OCI-LY7 (cell line): ENCODE measurements around the gene PAK5. TPM values are rescaled to one million over a fixed set of nuclear protein-coding genes. Genes with fewer than 3 reads are reported as not detected.

Experiments used
- BruUV-seq: library from RNA; stranded (reverse); fragments of 400-500 nt; replicated peaks from 2 replicates; lab custom pipeline; 2021; lab: Mats Ljungman, UMichigan
- CTCF ChIA-PET: fragments of 300-600 bp; sonication (Branson Sonifier 250); formaldehyde crosslinking; loops from one replicate; lab custom pipeline; 2022; ENCODE audit warnings: antibody characterized with exemption; ENCODE audit not compliant: unreplicated experiment; lab: Charles Lee
- POLR2A ChIA-PET: fragments of 300-600 bp; sonication (Branson Sonifier 250); formaldehyde crosslinking; loops from one replicate; lab custom pipeline; 2022; ENCODE audit warnings: antibody characterized with exemption; lab: Charles Lee
- DNase-seq: peaks from one replicate; pipeline ENCODE4 v3.0.0-alpha.2; 2015; ENCODE audit warnings: low spot score
- H2AFZ ChIP-seq: fragments of 200-600 bp; sonication (generic), shearing (Covaris generic); 2 replicates; pipeline ENCODE4 v1.6.1; 2014; ENCODE audit warnings: mild to moderate bottlenecking, antibody characterized with exemption, low read length, moderate library complexity
- H3K27ac ChIP-seq: fragments of 200-600 bp; sonication (generic); 2 replicates; pipeline ENCODE4 v1.5.1; 2014; ENCODE audit warnings: mixed run types, low read depth, mild to moderate bottlenecking, moderate library complexity, low read length, inconsistent platforms; ENCODE audit not compliant: poor library complexity, severe bottlenecking
- H3K36me3 ChIP-seq: fragments of 200-600 bp; sonication (generic); 2 replicates; pipeline ENCODE4 v1.6.1; 2014; ENCODE audit warnings: mild to moderate bottlenecking, antibody characterized with exemption, low read length, moderate library complexity, mixed read lengths; ENCODE audit not compliant: insufficient read depth
- H3K4me1 ChIP-seq: fragments of 200-600 bp; sonication (generic); 2 replicates; pipeline ENCODE4 v1.5.1; 2014; ENCODE audit warnings: mild to moderate bottlenecking, low read length; ENCODE audit not compliant: insufficient read depth, poor library complexity, severe bottlenecking
- H3K4me2 ChIP-seq: fragments of 200-600 bp; sonication (generic); 2 replicates; pipeline ENCODE4 v1.6.1; 2014; ENCODE audit warnings: mild to moderate bottlenecking, low read length
- H3K4me3 ChIP-seq: fragments of 200-600 bp; sonication (generic); 2 replicates; pipeline ENCODE4 v1.5.1; 2014; ENCODE audit warnings: mild to moderate bottlenecking, low read depth, low read length; ENCODE audit not compliant: poor library complexity, severe bottlenecking
- H3K79me2 ChIP-seq: fragments of 200-600 bp; sonication (generic); 2 replicates; pipeline ENCODE4 v1.6.1; 2016; ENCODE audit warnings: low read depth, mild to moderate bottlenecking, low read length, moderate library complexity, mixed read lengths; ENCODE audit not compliant: insufficient read depth
- H3K9me2 ChIP-seq: fragments of 200-600 bp; sonication (generic); 2 replicates; pipeline ENCODE4 v1.6.1; 2016; ENCODE audit warnings: mild to moderate bottlenecking, low read length, mixed read lengths; ENCODE audit not compliant: insufficient read depth
- H3K9me3 ChIP-seq: fragments of 200-600 bp; sonication (generic); 2 replicates; pipeline ENCODE4 v1.6.1; 2014; ENCODE audit warnings: mild to moderate bottlenecking, mixed run types, low read length, mixed read lengths
- H4K20me1 ChIP-seq: fragments of 200-600 bp; sonication (generic); 2 replicates; pipeline ENCODE4 v1.6.1; 2014; ENCODE audit warnings: mild to moderate bottlenecking, antibody characterized with exemption, low read length, moderate library complexity, mixed read lengths; ENCODE audit not compliant: insufficient read depth
- CTCF ChIP-seq: fragments of 200-600 bp; sonication (generic); conservative IDR thresholded peaks from 2 replicates; pipeline ENCODE4 v1.5.1; 2014; ENCODE audit warnings: mild to moderate bottlenecking, antibody characterized with exemption, low read length, moderate library complexity, mixed read lengths
- EZH2phosphoT487 ChIP-seq: fragments of 200-600 bp; sonication (generic); IDR thresholded peaks from 2 replicates; pipeline ENCODE4 v1.6.1; 2018; ENCODE audit warnings: low read depth, borderline replicate concordance, mild to moderate bottlenecking, mixed run types, antibody characterized with exemption, low read length, moderate library complexity, mixed read lengths
- intact Hi-C: fragments of 100-400 bp; cut with micrococcal nuclease; formaldehyde crosslinking; loops from one replicate; pipeline ENCODE4 v1.10.0; 2022; ENCODE audit not compliant: unreplicated experiment
- total RNA-seq, 2 experiments: library from RNA; depleted of rRNA in 1 of 2; stranded (reverse); fragments of >200 nt in 1 of 2; shearing (Covaris generic) in 1 of 2; gene quantifications; 2 replicates each; pipeline ENCODE4 v1.2.3, GENCODE V29; 2014 to 2022

The PAK5 gene
- total RNA-seq, 2 experiments from 2014 or later = not detected

GRCh38 chr20:9516234-9516871 is 322.5 kb downstream of the PAK5 start:
- CTCF ChIA-PET = no interaction called here
- Histone ChIP-seq H3K4me3 (no peak overlapping the region), H3K27ac (no peak overlapping the region), H4K20me1 (no peaks in the 10 kb centered on the region), H3K9me2 (no peaks in the 10 kb centered on the region), H3K9me3 (no peaks in the 10 kb centered on the region), H3K4me1 (peaks cover 3% of the 10 kb centered on the region), H3K36me3 (no peaks in the 10 kb centered on the region), H2AFZ (no peak overlapping the region), H3K79me2 (no peaks in the 10 kb centered on the region), H3K4me2 (no peak overlapping the region)
- intact Hi-C loops = no loop called here
- BruUV-seq = no TSS peak
- POLR2A ChIA-PET = no interaction called here
- no peak for DNase-seq
- TF ChIP-seq EZH2phosphoT487 (no peak), CTCF (no peak)

DNA sequence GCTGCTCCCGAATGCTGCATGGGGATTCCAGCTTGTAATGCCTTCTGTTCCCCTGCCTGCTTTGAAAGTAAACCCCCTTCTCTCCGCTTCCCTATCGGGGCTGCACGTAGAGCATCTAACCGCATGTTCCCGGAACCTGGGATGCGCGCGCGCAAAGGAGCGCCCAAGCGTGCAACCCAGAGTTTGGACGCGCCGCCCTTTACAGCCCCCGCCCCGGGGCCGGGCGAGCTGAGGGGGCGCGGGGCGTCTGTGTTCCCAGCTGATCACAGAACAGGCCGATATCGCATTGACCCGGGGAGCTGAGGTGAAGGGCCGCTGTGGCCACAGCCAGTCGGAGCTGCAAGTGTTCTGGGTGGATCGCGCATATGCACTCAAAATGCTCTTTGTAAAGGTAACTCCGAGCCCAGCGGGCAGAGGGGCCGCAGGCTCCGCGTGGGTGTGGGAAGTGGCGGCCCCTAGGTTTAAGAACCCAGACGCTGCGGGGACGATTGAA is 323.1 kb downstream of the PAK5 start:
- Histone ChIP-seq H3K4me3 (no peak overlapping the region), H3K4me1 (peaks cover 5% of the 10 kb centered on the region), H3K27ac (no peak overlapping the region), H3K79me2 (no peaks in the 10 kb centered on the region), H3K4me2 (no peak overlapping the region), H3K9me3 (no peaks in the 10 kb centered on the region), H2AFZ (no peak overlapping the region), H3K9me2 (no peaks in the 10 kb centered on the region), H3K36me3 (no peaks in the 10 kb centered on the region), H4K20me1 (no peaks in the 10 kb centered on the region)
- intact Hi-C loops = no loop called here
- CTCF ChIA-PET = no interaction called here
- no peak for DNase-seq
- POLR2A ChIA-PET = no interaction called here
- BruUV-seq = no TSS peak
- TF ChIP-seq CTCF (no peak), EZH2phosphoT487 (no peak)

- H3K4me3 ChIP-seq = no peak overlapping the region
- no peak for DNase-seq
- no peak overlapping the region for H3K27ac ChIP-seq
- ChIA-PET CTCF (no interaction called here), POLR2A (no interaction called here)
- no peak for TF ChIP-seq EZH2phosphoT487
- no peak for TF ChIP-seq CTCF
- no TSS peak for BruUV-seq
- intact Hi-C loops = no loop called here
- H3K9me3 ChIP-seq = no peaks in the 10 kb centered on the region
- no peak overlapping the region for H3K4me2 ChIP-seq
- H3K4me1 ChIP-seq = peaks cover 5% of the 10 kb centered on the region
- H4K20me1 ChIP-seq = no peaks in the 10 kb centered on the region
- no peak overlapping the region for H2AFZ ChIP-seq
- H3K9me2 ChIP-seq = no peaks in the 10 kb centered on the region
- no peaks in the 10 kb centered on the region for H3K36me3 ChIP-seq
- H3K79me2 ChIP-seq = no peaks in the 10 kb centered on the region
These were observed 323.7 kb downstream of the PAK5 start for GRCh38 chr20:9515214-9515585.
